Measurements from ENCODE around the gene COMMD1. TPM values are rescaled to one million over a fixed set of nuclear protein-coding genes. Genes with fewer than 3 reads are reported as not detected.

The COMMD1 gene
- total and polyA plus RNA-seq, 2 donors (not counting 3 experiments of a cell fraction or from before 2014, with no cell fraction given): 39.5 to 57.1 TPM

- TF ChIP-seq MAX (IDR thresholded peaks at IDR 0.05; ENCODE audit: insufficient read depth, insufficient read length): no peak
- no peak for TF ChIP-seq FOS (IDR thresholded peaks at IDR 0.05; ENCODE audit: borderline replicate concordance, insufficient read depth, low read length)
- TF ChIP-seq EZH2 (IDR thresholded peaks at IDR 0.05; ENCODE audit: borderline replicate concordance, low read depth, low read length, severe bottlenecking): no peak
- no peak for TF ChIP-seq JUN (IDR thresholded peaks at IDR 0.05; ENCODE audit: borderline replicate concordance, insufficient read depth, insufficient read length, low read depth)
- no peak for TF ChIP-seq CTCF (IDR thresholded peaks at IDR 0.05; ENCODE audit: extremely low read depth in 1 of 2, insufficient read depth in 1 of 2, low read depth in 1 of 2, low read length in 2 of 2)
- no peak for TF ChIP-seq GATA2 (IDR thresholded peaks at IDR 0.05; ENCODE audit: insufficient read depth, insufficient read length, low read depth, low read length)
- TF ChIP-seq POLR2A (IDR thresholded peaks at IDR 0.05; ENCODE audit: low read depth, low read length): no peak
- TF ChIP-seq POLR2AphosphoS5 (IDR thresholded peaks at IDR 0.05; ENCODE audit: insufficient read depth, low read depth, low read length): no peak
- TF ChIP-seq MYC (IDR thresholded peaks at IDR 0.05; ENCODE audit: low read depth, low read length): no peak
- CTCF ChIA-PET: no interaction called here
- BruUV-seq (replicated peaks): no TSS peak
- dilution Hi-C loops (cut with MboI; ENCODE audit: extremely low pct_ligation_motif_present, low sequenced_read_pairs) (no loop called here), intact Hi-C loops (cut with micrococcal nuclease) (no loop called here)
- Histone ChIP-seq H3K27me3 (ENCODE audit: control insufficient read depth in 2 of 2, insufficient read depth in 2 of 2, low read length in 2 of 2) (no peaks in the 10 kb centered on the region), H3K9me1 (replicated peaks; ENCODE audit: control insufficient read depth, extremely low read depth, insufficient read depth, low read length) (no peaks in the 10 kb centered on the region), H3K4me3 (replicated peaks in 1 of 3; ENCODE audit: insufficient read depth in 1 of 3, low read depth in 1 of 3, low read length in 3 of 3) (no peak overlapping the region), H3K79me2 (ENCODE audit: control insufficient read depth, insufficient read depth, low read length) (no peaks in the 10 kb centered on the region), H3K9me3 (replicated peaks; ENCODE audit: control insufficient read depth, insufficient read depth, low read length) (no peaks in the 10 kb centered on the region), H3K9ac (replicated peaks; ENCODE audit: extremely low read depth, insufficient read depth, low read length) (no peak overlapping the region), H3K4me1 (ENCODE audit: control insufficient read depth, extremely low read depth, insufficient read depth, low read length) (peaks cover under 1% of the 10 kb centered on the region), H2AFZ (ENCODE audit: low read depth, low read length) (no peak overlapping the region), H3K4me2 (ENCODE audit: insufficient read depth, low read length) (no peak overlapping the region), H3K36me3 (ENCODE audit: control insufficient read depth in 2 of 2, extremely low read depth in 1 of 2, insufficient read depth in 2 of 2, low read length in 2 of 2) (no peaks in the 10 kb centered on the region), H3K27ac (ENCODE audit: insufficient read depth, low read depth, low read length) (no peak overlapping the region), H4K20me1 (replicated peaks; ENCODE audit: control insufficient read depth, extremely low read depth, insufficient read depth, low read length) (no peaks in the 10 kb centered on the region)
- DNase-seq (ENCODE audit: low read depth, low spot score) (no peak), FAIRE-seq (no peak)
- POLR2A ChIA-PET: interaction anchor here (0.6 kb wide), 1 partner anchor 15 kb away, joined by 3 read pairs; no protein-coding TSS in a partner anchor
Measured at GRCh38 chr2:62144689-62145477, 239.4 kb downstream of the COMMD1 start.
